IPS-NIHi7 (cell line): ENCODE data around the gene CPB2.

Source experiments
- DNase-seq: peaks from one replicate; pipeline ENCODE4 v3.0.0; 2012; ENCODE audit warnings: mixed read lengths; ENCODE audit errors: extremely low spot score

Gene CPB2

GRCh38 chr13:46127358-46128023, 22.7 kb upstream of the CPB2 start:
- DNase-seq, result no peak

- peak; percentile 82 for DNase-seq
Measured at GRCh38 chr13:46126552-46127357, 21.9 kb upstream of the CPB2 start.

GRCh38 chr13:46126056-46126455, 21.2 kb upstream of the CPB2 start:
- no peak for DNase-seq

- DNase-seq, result no peak
Measured at GRCh38 chr13:46124967-46125933, 20.4 kb upstream of the CPB2 start.

GRCh38 chr13:46124531-46124966, 19.7 kb upstream of the CPB2 start:
- no peak for DNase-seq

GRCh38 chr13:46122304-46122703, 17.5 kb upstream of the CPB2 start:
- DNase-seq, result no peak

GRCh38 chr13:46121597-46122163, 16.8 kb upstream of the CPB2 start:
- no peak for DNase-seq

- no peak for DNase-seq
Measured at GRCh38 chr13:46121033-46121432, 16.2 kb upstream of the CPB2 start.

- peak; percentile 55 for DNase-seq
Measured at GRCh38 chr13:46119883-46120614, 15.2 kb upstream of the CPB2 start.

- no peak for DNase-seq
Measured at GRCh38 chr13:46116653-46117502, 12.0 kb upstream of the CPB2 start.

GRCh38 chr13:46114613-46115012, 9.8 kb upstream of the CPB2 start:
- no peak for DNase-seq

- DNase-seq, result no peak
Measured at GRCh38 chr13:46113596-46113995, 8.8 kb upstream of the CPB2 start.

- DNase-seq, result no peak
Measured at GRCh38 chr13:46111151-46111550, 6.3 kb upstream of the CPB2 start.

GRCh38 chr13:46109451-46109850, 4.6 kb upstream of the CPB2 start:
- no peak for DNase-seq

- DNase-seq, result no peak
Measured at GRCh38 chr13:46106839-46107371, 2.1 kb upstream of the CPB2 start.

- no peak for DNase-seq
Measured at GRCh38 chr13:46103037-46103436, 1.8 kb downstream of the CPB2 start.

GRCh38 chr13:46102255-46102605, 2.6 kb downstream of the CPB2 start:
- DNase-seq, result no peak

GRCh38 chr13:46101484-46102254, 3.2 kb downstream of the CPB2 start:
- no peak for DNase-seq

- DNase-seq, result no peak
Measured at GRCh38 chr13:46101002-46101401, 3.8 kb downstream of the CPB2 start.
